B cell (primary cell): Measurements from ENCODE around the gene CADM2. TPM values are rescaled to one million over a fixed set of nuclear protein-coding genes. Genes with fewer than 3 reads are reported as not detected.

Source experiments
- ATAC-seq: fragments of 200-7000 bp; cut with Tn5 transposase; one replicate; pipeline ENCODE4 v1.10.0; 2021; ENCODE audit warnings: low read depth, mild to moderate bottlenecking, moderate number of reproducible peaks, moderate library complexity
- CTCF ChIA-PET: fragments of 350-600 bp; sonication (Branson Sonifier 250); formaldehyde crosslinking; loops from one replicate; lab custom pipeline; 2021; ENCODE audit warnings: antibody characterized with exemption, inconsistent platforms; lab: Charles Lee
- POLR2A ChIA-PET: fragments of 350-600 bp; sonication (Branson Sonifier 250); formaldehyde crosslinking; loops from one replicate; lab custom pipeline; 2021; ENCODE audit warnings: antibody characterized with exemption; lab: Charles Lee
- DNase-seq: peaks from one replicate; pipeline ENCODE4 v3.0.0; 2013
- H2AFZ ChIP-seq: 2 replicates; pipeline ENCODE4 v1.6.1; 2012; ENCODE audit warnings: mild to moderate bottlenecking, low read depth, low read length; ENCODE audit not compliant: insufficient read depth, poor library complexity, severe bottlenecking
- H3K27ac ChIP-seq, 2 donors: 1 replicate in 1 of 2; 2 replicates in 1 of 2; pipeline ENCODE4 v1.5.1; 2012 to 2013; ENCODE audit warnings: low read length in 2 of 2, mild to moderate bottlenecking in 2 of 2, moderate library complexity in 1 of 2
- H3K27me3 ChIP-seq, 4 experiments: fragments of 200-600 bp in 1 of 4; sonication (generic) in 1 of 4; replicated peaks in 1 of 4; 1 replicate in 2 of 4; 2 replicates in 2 of 4; pipeline versions ENCODE4 v1.6.1 to v1.7.0; 2013 to 2016; ENCODE audit warnings: low read length in 3 of 4, mild to moderate bottlenecking in 2 of 4, mixed read lengths in 1 of 4, moderate library complexity in 1 of 4; ENCODE audit not compliant: insufficient read depth in 4 of 4, control insufficient read depth in 3 of 4; ENCODE audit errors: control extremely low read depth in 1 of 4
- H3K36me3 ChIP-seq, 2 experiments: replicated peaks in 1 of 2; 1 replicate in 1 of 2; 2 replicates in 1 of 2; pipeline versions ENCODE4 v1.6.1 to v1.7.1; 2013; ENCODE audit warnings: low read length in 1 of 2; ENCODE audit not compliant: insufficient read depth in 2 of 2, control insufficient read depth in 1 of 2; ENCODE audit errors: control extremely low read depth in 1 of 2, extremely low read depth in 1 of 2
- H3K4me1 ChIP-seq, 2 donors: fragments of 200-600 bp in 1 of 2; sonication (generic) in 1 of 2; 1 replicate in 1 of 2; 2 replicates in 1 of 2; pipeline versions ENCODE4 v1.5.1 to v1.6.1; 2013 to 2017; ENCODE audit warnings: low read length in 2 of 2; ENCODE audit not compliant: control insufficient read depth in 2 of 2, insufficient read depth in 2 of 2
- H3K4me2 ChIP-seq: replicated peaks from 2 replicates; pipeline ENCODE3; 2012; ENCODE audit warnings: mild to moderate bottlenecking, low read depth, low read length; ENCODE audit not compliant: poor library complexity, severe bottlenecking
- H3K4me3 ChIP-seq, 5 experiments: fragments of 200-600 bp in 1 of 5; sonication (generic) in 1 of 5; 1 replicate in 3 of 5; 2 replicates in 2 of 5; pipeline versions ENCODE4 v1.5.1 to v1.7.0; 2011 to 2016; ENCODE audit warnings: low read length in 4 of 5, mild to moderate bottlenecking in 4 of 5, low read depth in 2 of 5, control low read depth in 1 of 5, moderate library complexity in 1 of 5; ENCODE audit not compliant: insufficient read depth in 1 of 5; ENCODE audit errors: control extremely low read depth in 1 of 5, extremely low read depth in 1 of 5
- H3K79me2 ChIP-seq: fragments of 200-600 bp; sonication (generic); one replicate; pipeline ENCODE4 v1.6.0; 2016; ENCODE audit warnings: low read length; ENCODE audit not compliant: control insufficient read depth, insufficient read depth
- H3K9ac ChIP-seq: fragments of 200-600 bp; sonication (generic); 2 replicates; pipeline ENCODE4 v1.6.1; 2017; ENCODE audit warnings: mild to moderate bottlenecking, low read length, moderate library complexity
- H3K9me3 ChIP-seq, 3 donors: one replicate each; pipeline versions ENCODE4 v1.6.1 to v1.7.1; 2013; ENCODE audit warnings: low read length in 2 of 3; ENCODE audit not compliant: control insufficient read depth in 2 of 3, insufficient read depth in 1 of 3; ENCODE audit errors: control extremely low read depth in 1 of 3
- H4K20me1 ChIP-seq: 2 replicates; pipeline ENCODE4 v1.6.0; 2012; ENCODE audit warnings: mild to moderate bottlenecking, low read length; ENCODE audit not compliant: insufficient read depth, control insufficient read depth, poor library complexity, severe bottlenecking
- H3K27ac Mint-ChIP-seq: one replicate; pipeline ENCODE4 v1.8.0; 2021; ENCODE audit warnings: mixed read lengths
- H3K27me3 Mint-ChIP-seq: one replicate; pipeline ENCODE4 v1.8.0; 2021; ENCODE audit warnings: mixed read lengths
- H3K4me1 Mint-ChIP-seq: one replicate; pipeline ENCODE4 v1.8.0; 2021; ENCODE audit warnings: mixed read lengths
- H3K4me3 Mint-ChIP-seq: one replicate; pipeline ENCODE4 v1.8.0; 2021; ENCODE audit warnings: mixed read lengths
- H3K9me3 Mint-ChIP-seq: one replicate; pipeline ENCODE4 v1.8.0; 2022; ENCODE audit warnings: mixed read lengths; ENCODE audit not compliant: insufficient read depth
- EZH2 ChIP-seq: IDR thresholded peaks from 2 replicates; pipeline ENCODE4 v1.6.1; 2012; ENCODE audit warnings: borderline replicate concordance, low read depth, mild to moderate bottlenecking, moderate library complexity, low read length; ENCODE audit not compliant: insufficient read depth, poor library complexity, severe bottlenecking
- WGBS: methylation state at CpG from one replicate; pipeline ENCODE4 v1.1.5; 2013; ENCODE audit warnings: missing lambda C conversion rate; ENCODE audit not compliant: insufficient coverage; 5-methylcytosine and 5-hydroxymethylcytosine counted together
- intact Hi-C: fragments of 100-400 bp; cut with micrococcal nuclease; formaldehyde crosslinking; loops from one replicate; pipeline ENCODE4 v1.10.0; 2022
- polyA plus RNA-seq: library from polyadenylated mRNA; depleted of rRNA; stranded (reverse); fragments of >200 nt; gene quantifications from 2 replicates; pipeline ENCODE4 v1.2.3, GENCODE V29; 2012
- total RNA-seq, 2 donors: library from RNA; stranded (reverse); fragments of 120-200 nt in 1 of 2; gene quantifications; 1 replicate in 1 of 2; 2 replicates in 1 of 2; pipeline versions ENCODE4 v1.2.3 to v1.2.4, GENCODE V29; 2013 to 2022
- TF ChIP-seq, protein P1 (sequence below): fragments of 200-600 bp; IDR thresholded peaks from one replicate; pipeline ENCODE4 v1.8.0; 2022; ENCODE audit warnings: antibody characterized with exemption, mild to moderate bottlenecking

CADM2 gene
- total and polyA plus RNA-seq, 2 donors (not counting 1 experiment from before 2014, with no cell fraction given) = 0.10 to 0.37 TPM

GRCh38 chr3:85297291-85297690, 338.5 kb downstream of the CADM2 start:
- H3K27me3 ChIP-seq = no peaks in the 10 kb centered on the region
- DNase-seq (no peak), ATAC-seq (no peak)
- Mint-ChIP-seq H3K4me3 (no peak overlapping the region), H3K9me3 (no peaks in the 10 kb centered on the region), H3K27ac (no peak overlapping the region), H3K4me1 (no peaks in the 10 kb centered on the region), H3K27me3 (no peaks in the 10 kb centered on the region)
- H3K4me3 ChIP-seq = no peak overlapping the region
- no peaks in the 10 kb centered on the region for H3K36me3 ChIP-seq
- H3K27ac ChIP-seq = no peak overlapping the region
- H3K79me2 ChIP-seq = no peaks in the 10 kb centered on the region
- H3K4me2 ChIP-seq = no peak overlapping the region
- H4K20me1 ChIP-seq = no peaks in the 10 kb centered on the region
- ChIA-PET POLR2A (no interaction called here), CTCF (no interaction called here)
- intact Hi-C loops = no loop called here
- no peaks in the 10 kb centered on the region for H3K4me1 ChIP-seq
- H3K9ac ChIP-seq = no peak overlapping the region
- no peaks in the 10 kb centered on the region for H3K9me3 ChIP-seq
- no peak overlapping the region for H2AFZ ChIP-seq
- TF ChIP-seq EZH2 = no peak
- TF ChIP-seq, protein P1, sequence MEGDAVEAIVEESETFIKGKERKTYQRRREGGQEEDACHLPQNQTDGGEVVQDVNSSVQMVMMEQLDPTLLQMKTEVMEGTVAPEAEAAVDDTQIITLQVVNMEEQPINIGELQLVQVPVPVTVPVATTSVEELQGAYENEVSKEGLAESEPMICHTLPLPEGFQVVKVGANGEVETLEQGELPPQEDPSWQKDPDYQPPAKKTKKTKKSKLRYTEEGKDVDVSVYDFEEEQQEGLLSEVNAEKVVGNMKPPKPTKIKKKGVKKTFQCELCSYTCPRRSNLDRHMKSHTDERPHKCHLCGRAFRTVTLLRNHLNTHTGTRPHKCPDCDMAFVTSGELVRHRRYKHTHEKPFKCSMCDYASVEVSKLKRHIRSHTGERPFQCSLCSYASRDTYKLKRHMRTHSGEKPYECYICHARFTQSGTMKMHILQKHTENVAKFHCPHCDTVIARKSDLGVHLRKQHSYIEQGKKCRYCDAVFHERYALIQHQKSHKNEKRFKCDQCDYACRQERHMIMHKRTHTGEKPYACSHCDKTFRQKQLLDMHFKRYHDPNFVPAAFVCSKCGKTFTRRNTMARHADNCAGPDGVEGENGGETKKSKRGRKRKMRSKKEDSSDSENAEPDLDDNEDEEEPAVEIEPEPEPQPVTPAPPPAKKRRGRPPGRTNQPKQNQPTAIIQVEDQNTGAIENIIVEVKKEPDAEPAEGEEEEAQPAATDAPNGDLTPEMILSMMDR = no peak

GRCh38 chr3:85298032-85298431, 339.2 kb downstream of the CADM2 start:
- Histone ChIP-seq H4K20me1 (no peaks in the 10 kb centered on the region), H3K9ac (no peak overlapping the region), H3K27ac (no peak overlapping the region), H2AFZ (no peak overlapping the region), H3K9me3 (no peaks in the 10 kb centered on the region), H3K27me3 (no peaks in the 10 kb centered on the region), H3K36me3 (no peaks in the 10 kb centered on the region), H3K4me3 (no peak overlapping the region), H3K4me2 (no peak overlapping the region), H3K79me2 (no peaks in the 10 kb centered on the region), H3K4me1 (no peaks in the 10 kb centered on the region)
- TF ChIP-seq, protein P1 = no peak
- no peak for TF ChIP-seq EZH2
- H3K4me1 Mint-ChIP-seq = no peaks in the 10 kb centered on the region
- no peak overlapping the region for H3K27ac Mint-ChIP-seq
- WGBS = no CpG with 5 or more reads among the region's 1 CpG
- H3K4me3 Mint-ChIP-seq = no peak overlapping the region
- H3K27me3 Mint-ChIP-seq = no peaks in the 10 kb centered on the region
- intact Hi-C loops = no loop called here
- ATAC-seq (no peak), DNase-seq (no peak)
- no peaks in the 10 kb centered on the region for H3K9me3 Mint-ChIP-seq
- POLR2A ChIA-PET = no interaction called here
- CTCF ChIA-PET = no interaction called here
